Tibial artery (tissue), 4 donors: ENCODE results near the gene MACF1.
A peak's percentile ranks its signal among the peaks of the same experiment; 100 is the strongest.

Experiments
- DNase-seq, 2 donors: peaks; one replicate each; pipeline ENCODE4 v3.0.0-alpha.2; 2019
- H3K27ac ChIP-seq, 2 donors: fragments of 200-600 bp; sonication (generic) in 1 of 2; 1 replicate in 1 of 2; 2 replicates in 1 of 2; pipeline ENCODE4 v1.5.1; 2018 to 2019; ENCODE audit warnings: mild to moderate bottlenecking in 1 of 2
- H3K27me3 ChIP-seq, 2 donors: fragments of 200-600 bp; sonication (generic) in 1 of 2; one replicate each; pipeline versions ENCODE4 v1.5.1 to v1.6.0; 2016 to 2019
- H3K36me3 ChIP-seq, 3 donors: fragments of 200-600 bp; sonication (generic) in 2 of 3; one replicate each; pipeline ENCODE4 v1.5.1; 2016 to 2019; ENCODE audit warnings: mild to moderate bottlenecking in 2 of 3
- H3K4me1 ChIP-seq, 4 donors: fragments of 200-600 bp; sonication (generic) in 2 of 4; 1 replicate in 3 of 4; 2 replicates in 1 of 4; pipeline ENCODE4 v1.5.1; 2016 to 2019
- H3K4me3 ChIP-seq, 2 donors: fragments of 200-600 bp; sonication (generic) in 1 of 2; 1 replicate in 1 of 2; 2 replicates in 1 of 2; pipeline ENCODE4 v1.5.1; 2018 to 2019; ENCODE audit warnings: mild to moderate bottlenecking in 2 of 2
- H3K9me3 ChIP-seq, 3 donors: fragments of 200-600 bp; sonication (generic) in 1 of 3; one replicate each; pipeline ENCODE4 v1.5.1; 2016 to 2019
- CTCF ChIP-seq, 2 experiments: fragments of 200-600 bp in 1 of 2; fragments of 450-650 bp in 1 of 2; IDR thresholded peaks; one replicate each; pipeline ENCODE4 v1.5.1; 2017 to 2019; ENCODE audit warnings: antibody characterized with exemption in 2 of 2, mild to moderate bottlenecking in 1 of 2, moderate library complexity in 1 of 2
- intact Hi-C: fragments of 100-400 bp; cut with DNase I; formaldehyde crosslinking; loops from one replicate; pipeline ENCODE4 v1.15.0; 2023; ENCODE audit warnings: low total_unique reads

The MACF1 gene

GRCh38 chr1:39255222-39255621 is 50.7 kb downstream of the MACF1 start:
- H3K9me3 ChIP-seq, result no peaks in the 10 kb centered on the region

GRCh38 chr1:39258146-39258924 is 53.8 kb downstream of the MACF1 start:
- peak; percentile 83 to 91 for TF ChIP-seq CTCF (IDR thresholded peaks at IDR 0.05)
- Histone ChIP-seq H3K36me3 (peaks cover 0 to 40% (median 6%) of the 10 kb centered on the region in 3 donors), H3K4me3 (no peak overlapping the region), H3K9me3 (no peaks in the 10 kb centered on the region), H3K27me3 (no peaks in the 10 kb centered on the region), H3K27ac (peak overlapping the region; percentile 53 to 56), H3K4me1 (peaks cover 0 to 65% (median 14%) of the 10 kb centered on the region in 4 donors)
- intact Hi-C loops, result loop anchor here (5.0 kb wide), 2 partner anchors 46 to 156 kb away; no protein-coding TSS in a partner anchor
- DNase-seq, result peak; percentile 76 to 78

More at GRCh38 chr1:39255222-39255621, 50.7 kb downstream of the MACF1 start:
- Histone ChIP-seq H3K4me3 (no peak overlapping the region), H3K4me1 (peaks cover 0 to 72% (median 14%) of the 10 kb centered on the region in 4 donors), H3K36me3 (peaks cover 0 to 40% (median 6%) of the 10 kb centered on the region in 3 donors), H3K27ac (peak overlapping the region in 1 of 2 donors; percentile 33), H3K27me3 (no peaks in the 10 kb centered on the region)
- TF ChIP-seq CTCF (IDR thresholded peaks at IDR 0.05), result no peak
- DNase-seq, result no peak
- intact Hi-C loops, result loop anchor here (5.0 kb wide), 2 partner anchors 43 to 153 kb away; no protein-coding TSS in a partner anchor

GRCh38 chr1:39258925-39259244 is 54.4 kb downstream of the MACF1 start:
- no peak for DNase-seq
- TF ChIP-seq CTCF (IDR thresholded peaks at IDR 0.05), result no peak
- intact Hi-C loops, result loop anchor here (5.0 kb wide), 2 partner anchors 47 to 157 kb away; no protein-coding TSS in a partner anchor
- Histone ChIP-seq H3K27ac (peak overlapping the region; percentile 53 to 56), H3K9me3 (no peaks in the 10 kb centered on the region), H3K27me3 (no peaks in the 10 kb centered on the region), H3K36me3 (peaks cover 0 to 38% (median 6%) of the 10 kb centered on the region in 3 donors), H3K4me1 (peaks cover 0 to 65% (median 14%) of the 10 kb centered on the region in 4 donors), H3K4me3 (no peak overlapping the region)

- intact Hi-C loops, result loop anchor here (10.0 kb wide), 1 partner anchor 153 kb away; no protein-coding TSS in a partner anchor
- H3K27ac ChIP-seq, result peak overlapping the region in 1 of 2 donors; percentile 56
- H3K4me3 ChIP-seq, result no peak overlapping the region
- H3K27me3 ChIP-seq, result no peaks in the 10 kb centered on the region
- peaks cover 0 to 58% (median 11%) of the 10 kb centered on the region in 4 donors for H3K4me1 ChIP-seq
- DNase-seq, result no peak
- no peak for TF ChIP-seq CTCF (IDR thresholded peaks at IDR 0.05)
- H3K36me3 ChIP-seq, result peaks cover 0 to 22% (median 6%) of the 10 kb centered on the region in 3 donors
- H3K9me3 ChIP-seq, result no peaks in the 10 kb centered on the region
These were observed 57.3 kb downstream of the MACF1 start for GRCh38 chr1:39261712-39262221.

- no peak for DNase-seq
- intact Hi-C loops, result loop anchor here (10.0 kb wide), 1 partner anchor 152 kb away; no protein-coding TSS in a partner anchor
These were observed 58.3 kb downstream of the MACF1 start for GRCh38 chr1:39262802-39263201.

More at GRCh38 chr1:39262802-39263201, 58.3 kb downstream of the MACF1 start:
- H3K27ac ChIP-seq, result peak overlapping the region; percentile 10 to 56
- peaks cover 0 to 15% (median 5%) of the 10 kb centered on the region in 3 donors for H3K36me3 ChIP-seq
- H3K9me3 ChIP-seq, result no peaks in the 10 kb centered on the region
- H3K27me3 ChIP-seq, result no peaks in the 10 kb centered on the region
- H3K4me1 ChIP-seq, result peaks cover 0 to 69% (median 17%) of the 10 kb centered on the region in 4 donors
- TF ChIP-seq CTCF (IDR thresholded peaks at IDR 0.05), result no peak
- no peak overlapping the region for H3K4me3 ChIP-seq
